Measurements from ENCODE around the gene NBPF4. TPM values are rescaled to one million over a fixed set of nuclear protein-coding genes. Genes with fewer than 3 reads are reported as not detected.
"Not testable (repeated sequence)": the region's sequence is repeated elsewhere in the genome, so short reads cannot be mapped to it uniquely, and the experiment has no call there.

The NBPF4 gene
- total RNA-seq, 2 donors from 2014 or later: 0.31 TPM; not detected in 1

- not testable (repeated sequence) for ATAC-seq (replicated peaks in 1 of 2); H3K27ac Mint-ChIP-seq
Observed at GRCh38 chr1:108226855-108227254, 17.0 kb downstream of the NBPF4 start.

DNA sequence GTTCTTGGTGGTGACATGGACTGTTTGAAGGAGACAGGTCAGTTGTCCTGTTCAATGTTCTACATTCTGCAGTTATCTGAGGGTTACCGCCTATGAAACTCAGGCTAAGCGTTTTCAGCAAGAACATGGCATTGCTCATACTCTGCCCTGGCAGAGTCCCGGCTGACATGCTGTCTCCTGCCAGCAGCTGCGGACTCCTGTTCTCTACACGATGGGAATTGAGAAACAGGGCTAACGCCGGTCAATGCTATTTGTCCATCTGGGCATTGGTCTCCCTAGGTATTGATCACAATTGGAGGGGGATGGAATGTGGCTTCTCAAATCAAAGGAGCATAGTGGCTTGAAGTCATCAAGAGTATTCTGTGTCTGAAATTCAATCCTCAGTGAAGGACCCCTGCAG lies 20.6 kb downstream of the NBPF4 start:
- not testable (repeated sequence) for DNase-seq; H3K27ac Mint-ChIP-seq; H3K4me1 Mint-ChIP-seq (ENCODE audit: low read depth); H3K4me3 Mint-ChIP-seq; H3K36me3 Mint-ChIP-seq (ENCODE audit: insufficient read depth in 2 of 2); ATAC-seq (replicated peaks in 1 of 2); H3K9me3 Mint-ChIP-seq
- H3K27me3 Mint-ChIP-seq (ENCODE audit: low read depth): peaks cover 11% of the 10 kb centered on the region

More at GRCh38 chr1:108226855-108227254, 17.0 kb downstream of the NBPF4 start:
- DNase-seq; H3K36me3 Mint-ChIP-seq (ENCODE audit: insufficient read depth in 2 of 2); H3K9me3 Mint-ChIP-seq; H3K4me1 Mint-ChIP-seq (ENCODE audit: low read depth); H3K4me3 Mint-ChIP-seq: not testable (repeated sequence)
- peaks cover 11% of the 10 kb centered on the region for H3K27me3 Mint-ChIP-seq (ENCODE audit: low read depth)

DNA sequence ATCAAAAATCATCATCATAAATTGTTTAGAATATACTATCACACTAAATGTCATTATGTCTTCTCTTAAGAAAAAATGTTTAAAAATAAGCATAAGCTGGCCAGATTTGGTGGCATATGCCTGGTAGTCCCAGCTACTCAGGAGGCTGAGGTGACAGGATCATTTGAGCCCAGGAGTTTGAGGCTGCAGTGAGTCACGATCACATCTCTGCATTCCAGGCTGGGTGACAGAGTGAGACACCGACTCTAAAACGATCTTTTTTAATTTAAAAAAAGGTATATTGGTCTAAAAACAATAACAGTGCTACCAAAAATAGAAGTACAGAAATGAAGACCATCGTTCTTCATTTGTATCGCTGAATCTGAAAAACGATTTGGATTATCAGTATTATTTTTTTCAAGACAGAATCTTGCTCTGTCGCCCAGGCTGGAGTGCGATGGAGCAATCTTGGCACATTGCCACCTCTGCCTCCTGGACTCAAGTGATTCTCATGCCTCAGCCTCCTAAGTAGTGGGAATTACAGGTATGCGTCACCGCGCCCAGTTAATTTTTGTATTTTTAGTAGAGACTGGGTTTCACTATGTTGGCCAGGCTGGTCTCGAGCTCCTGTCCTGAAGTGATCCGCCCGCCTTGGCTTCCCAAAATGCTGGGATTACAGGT lies 26.2 kb downstream of the NBPF4 start:
- DNase-seq; H3K9me3 Mint-ChIP-seq; H3K4me3 Mint-ChIP-seq; ATAC-seq (replicated peaks in 1 of 2); H3K36me3 Mint-ChIP-seq (ENCODE audit: insufficient read depth in 2 of 2); H3K27ac Mint-ChIP-seq; H3K27me3 Mint-ChIP-seq (ENCODE audit: low read depth); H3K4me1 Mint-ChIP-seq (ENCODE audit: low read depth): not testable (repeated sequence)

DNA sequence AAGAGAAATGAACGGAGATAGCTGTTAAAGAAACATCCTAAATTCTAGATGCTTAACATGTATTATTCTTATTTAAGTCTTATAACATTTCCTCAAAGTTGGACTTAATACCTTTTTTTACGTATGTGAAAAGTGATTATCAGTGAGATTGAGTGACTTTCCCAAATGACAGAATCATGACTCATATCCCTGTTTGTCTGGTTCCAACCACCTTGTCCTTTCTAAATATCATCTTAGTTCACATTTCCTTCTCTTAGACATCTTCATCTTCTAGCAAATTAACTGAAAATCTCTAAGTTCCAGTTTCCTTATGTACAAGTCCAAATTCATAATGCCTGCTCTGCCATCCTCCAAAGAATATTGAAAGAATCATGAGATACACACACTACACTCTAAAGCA lies 26.9 kb downstream of the NBPF4 start:
- H3K4me1 Mint-ChIP-seq (ENCODE audit: low read depth); H3K36me3 Mint-ChIP-seq (ENCODE audit: insufficient read depth in 2 of 2); H3K9me3 Mint-ChIP-seq; H3K4me3 Mint-ChIP-seq; H3K27ac Mint-ChIP-seq; H3K27me3 Mint-ChIP-seq (ENCODE audit: low read depth); DNase-seq; ATAC-seq (replicated peaks in 1 of 2): not testable (repeated sequence)

- not testable (repeated sequence) for H3K27ac Mint-ChIP-seq; DNase-seq; H3K4me3 Mint-ChIP-seq; H3K9me3 Mint-ChIP-seq; ATAC-seq (replicated peaks in 1 of 2); H3K36me3 Mint-ChIP-seq (ENCODE audit: insufficient read depth in 2 of 2); H3K4me1 Mint-ChIP-seq (ENCODE audit: low read depth)
- peaks cover 11% of the 10 kb centered on the region for H3K27me3 Mint-ChIP-seq (ENCODE audit: low read depth)
Observed at GRCh38 chr1:108216028-108216890, 27.6 kb downstream of the NBPF4 start.

DNA sequence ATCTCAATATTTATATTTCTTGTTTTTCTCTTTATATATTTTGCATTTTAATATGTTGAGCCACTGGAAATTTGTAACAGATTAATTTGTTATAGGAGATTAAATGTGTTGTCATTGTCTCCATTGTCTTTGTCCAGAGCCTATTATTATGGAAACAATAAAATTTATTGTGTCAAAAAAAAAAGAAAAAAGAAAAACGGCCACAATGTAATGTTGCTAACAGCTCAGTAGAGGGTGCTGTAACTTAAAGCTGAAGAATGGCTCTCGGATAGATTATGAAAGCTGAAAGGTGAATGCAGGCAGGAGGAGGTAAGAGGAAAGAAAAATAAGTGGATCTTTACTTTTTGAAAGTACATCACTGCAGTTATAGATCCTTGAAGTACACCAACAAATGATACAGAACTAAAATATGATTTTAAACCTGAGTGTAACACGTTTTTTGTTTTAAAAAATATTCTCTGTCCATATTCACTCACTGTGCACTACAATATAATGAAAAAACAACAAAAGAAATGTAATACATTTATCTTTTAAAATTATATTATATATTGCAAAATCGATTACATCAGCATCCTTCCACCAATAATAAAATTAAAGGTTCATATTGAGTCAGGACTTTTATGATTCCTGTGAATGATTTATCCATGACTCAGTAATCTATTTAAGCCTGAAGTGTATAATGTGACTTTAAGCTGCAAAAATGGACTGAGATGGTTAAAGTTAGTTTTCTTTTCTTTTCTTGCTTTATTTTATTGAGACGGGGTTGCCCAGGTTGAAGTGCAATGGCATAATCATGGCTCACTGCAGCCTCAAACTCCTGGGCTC lies 29.0 kb downstream of the NBPF4 start:
- H3K4me3 Mint-ChIP-seq; H3K27ac Mint-ChIP-seq; H3K36me3 Mint-ChIP-seq (ENCODE audit: insufficient read depth in 2 of 2); H3K9me3 Mint-ChIP-seq; DNase-seq: not testable (repeated sequence)
- ATAC-seq (replicated peaks in 1 of 2): peak; percentile 38 to 43
- Mint-ChIP-seq H3K4me1 (ENCODE audit: low read depth) (peaks cover 15% of the 10 kb centered on the region), H3K27me3 (ENCODE audit: low read depth) (peaks cover 19% of the 10 kb centered on the region)

GRCh38 chr1:108211014-108211413 lies 32.9 kb downstream of the NBPF4 start:
- no peaks in the 10 kb centered on the region for H3K9me3 Mint-ChIP-seq
- H3K4me1 Mint-ChIP-seq (ENCODE audit: low read depth): peaks cover 15% of the 10 kb centered on the region
- H3K27me3 Mint-ChIP-seq (ENCODE audit: low read depth): peaks cover 40% of the 10 kb centered on the region
- H3K36me3 Mint-ChIP-seq (ENCODE audit: insufficient read depth in 2 of 2): no peaks in the 10 kb centered on the region
- H3K27ac Mint-ChIP-seq: no peak overlapping the region
- ATAC-seq (replicated peaks in 1 of 2) (no peak), DNase-seq (no peak)
- no peak overlapping the region for H3K4me3 Mint-ChIP-seq

GRCh38 chr1:108209456-108210108 lies 34.3 kb downstream of the NBPF4 start:
- ATAC-seq (replicated peaks in 1 of 2) (peak in 1 of 2 donors; percentile 48), DNase-seq (peak in 1 of 2 donors; percentile 11)
- Mint-ChIP-seq H3K36me3 (ENCODE audit: insufficient read depth in 2 of 2) (peaks cover 0 to 1% of the 10 kb centered on the region in 2 donors), H3K9me3 (peaks cover 0 to 2% of the 10 kb centered on the region in 2 donors), H3K27ac (no peak overlapping the region), H3K4me3 (peak overlapping the region in 1 of 2 donors; percentile 17), H3K27me3 (ENCODE audit: low read depth) (peaks cover 41% of the 10 kb centered on the region), H3K4me1 (ENCODE audit: low read depth) (peaks cover 14% of the 10 kb centered on the region)

DNA sequence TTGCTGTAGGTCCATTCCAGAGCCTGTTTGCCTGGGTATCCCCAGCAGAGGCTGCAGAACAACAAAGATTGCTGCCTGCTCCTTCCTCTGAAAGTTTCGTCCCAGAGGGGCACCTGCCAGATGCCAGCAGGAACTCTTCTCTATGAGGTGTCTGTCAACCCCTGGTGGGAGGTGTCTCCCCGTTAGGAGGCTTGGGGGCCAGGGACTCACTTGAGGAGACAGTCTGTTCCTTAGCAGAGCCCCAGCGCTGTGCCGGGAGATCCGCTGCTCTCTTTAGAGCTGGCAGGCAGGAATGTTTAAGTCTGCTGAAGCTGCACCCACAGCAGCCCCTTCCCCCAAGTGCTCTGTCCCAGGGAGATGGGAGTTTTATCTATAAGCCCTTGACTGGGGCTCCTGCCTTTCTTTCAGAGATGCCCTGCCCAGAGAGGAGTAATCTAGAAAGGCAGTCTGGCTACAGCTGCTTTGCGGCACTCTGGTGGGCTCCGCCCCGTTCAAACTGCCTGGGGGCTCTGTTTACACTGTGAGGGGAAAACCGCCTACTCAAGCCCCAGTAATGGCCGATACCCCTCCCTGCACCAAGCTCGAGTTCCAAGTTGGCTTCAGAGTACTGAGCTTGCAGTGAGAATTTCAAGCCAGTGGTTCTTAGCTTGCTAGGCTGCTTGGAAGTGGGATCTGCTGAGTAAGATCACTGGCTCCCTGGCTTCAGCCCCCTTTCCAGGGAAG lies 35.0 kb downstream of the NBPF4 start:
- no peak overlapping the region for H3K4me3 Mint-ChIP-seq
- H3K27me3 Mint-ChIP-seq (ENCODE audit: low read depth): peaks cover 41% of the 10 kb centered on the region
- H3K27ac Mint-ChIP-seq: no peak overlapping the region
- no peak for ATAC-seq (replicated peaks in 1 of 2)
- H3K4me1 Mint-ChIP-seq (ENCODE audit: low read depth): peaks cover 14% of the 10 kb centered on the region
- peaks cover 1 to 4% of the 10 kb centered on the region in 2 donors for H3K36me3 Mint-ChIP-seq (ENCODE audit: insufficient read depth in 2 of 2)
- DNase-seq: no peak
- H3K9me3 Mint-ChIP-seq: peaks cover 3 to 4% of the 10 kb centered on the region in 2 donors

GRCh38 chr1:108203582-108203981 lies 40.3 kb downstream of the NBPF4 start:
- H3K4me1 Mint-ChIP-seq (ENCODE audit: low read depth): peaks cover 21% of the 10 kb centered on the region
- not testable (repeated sequence) for H3K4me3 Mint-ChIP-seq; H3K36me3 Mint-ChIP-seq (ENCODE audit: insufficient read depth in 2 of 2); DNase-seq; H3K9me3 Mint-ChIP-seq; H3K27ac Mint-ChIP-seq; ATAC-seq (replicated peaks in 1 of 2)
- peaks cover 17% of the 10 kb centered on the region for H3K27me3 Mint-ChIP-seq (ENCODE audit: low read depth)

- ATAC-seq (replicated peaks in 1 of 2) (no peak), DNase-seq (no peak)
- H3K4me1 Mint-ChIP-seq (ENCODE audit: low read depth): peaks cover 34% of the 10 kb centered on the region
- peaks cover 7% of the 10 kb centered on the region for H3K27me3 Mint-ChIP-seq (ENCODE audit: low read depth)
- peaks cover 4 to 5% of the 10 kb centered on the region in 2 donors for H3K36me3 Mint-ChIP-seq (ENCODE audit: insufficient read depth in 2 of 2)
- H3K27ac Mint-ChIP-seq: no peak overlapping the region
- H3K9me3 Mint-ChIP-seq: peaks cover 3 to 4% of the 10 kb centered on the region in 2 donors
- H3K4me3 Mint-ChIP-seq: no peak overlapping the region
Observed at GRCh38 chr1:108201687-108202086, 42.2 kb downstream of the NBPF4 start.

GRCh38 chr1:108200687-108201051 lies 43.2 kb downstream of the NBPF4 start:
- peak overlapping the region; percentile 88 for H3K27ac Mint-ChIP-seq
- peaks cover 4 to 5% of the 10 kb centered on the region in 2 donors for H3K36me3 Mint-ChIP-seq (ENCODE audit: insufficient read depth in 2 of 2)
- peak overlapping the region; percentile 92 to 97 for H3K4me3 Mint-ChIP-seq
- H3K4me1 Mint-ChIP-seq (ENCODE audit: low read depth): peaks cover 34% of the 10 kb centered on the region
- peak; percentile 44 to 46 for DNase-seq
- no peaks in the 10 kb centered on the region for H3K27me3 Mint-ChIP-seq (ENCODE audit: low read depth)
- H3K9me3 Mint-ChIP-seq: peaks cover 3 to 4% of the 10 kb centered on the region in 2 donors
- ATAC-seq (replicated peaks in 1 of 2): peak; percentile 43 to 50
